ENCODE measurements around the gene MMP24.

DNA sequence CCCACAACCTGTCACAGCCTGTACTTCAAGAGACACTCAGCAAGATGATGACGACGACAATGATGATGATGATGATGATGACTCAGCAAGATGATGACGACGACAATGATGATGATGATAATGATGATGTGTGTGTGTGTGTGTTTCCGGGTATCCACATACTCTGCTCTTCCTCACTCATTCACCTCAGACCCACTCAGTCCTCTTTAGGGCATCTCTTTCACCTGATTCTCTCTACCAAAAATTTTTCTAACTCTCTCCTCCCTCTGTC, 59.3 kb downstream of the MMP24 start:
- TF ChIP-seq CTCF (conservative IDR thresholded peaks at IDR 0.05; ENCODE audit: low read length), result no peak
- no peak for TF ChIP-seq EZH2phosphoT487 (IDR thresholded peaks at IDR 0.05; ENCODE audit: borderline replicate concordance, low read depth, low read length)
